ENCODE data around the gene RAB8B. TPM values are rescaled to one million over a fixed set of nuclear protein-coding genes. Genes with fewer than 3 reads are reported as not detected.

The RAB8B gene
- total RNA-seq, 1 donor from 2014 or later, result 21.5 TPM

DNA sequence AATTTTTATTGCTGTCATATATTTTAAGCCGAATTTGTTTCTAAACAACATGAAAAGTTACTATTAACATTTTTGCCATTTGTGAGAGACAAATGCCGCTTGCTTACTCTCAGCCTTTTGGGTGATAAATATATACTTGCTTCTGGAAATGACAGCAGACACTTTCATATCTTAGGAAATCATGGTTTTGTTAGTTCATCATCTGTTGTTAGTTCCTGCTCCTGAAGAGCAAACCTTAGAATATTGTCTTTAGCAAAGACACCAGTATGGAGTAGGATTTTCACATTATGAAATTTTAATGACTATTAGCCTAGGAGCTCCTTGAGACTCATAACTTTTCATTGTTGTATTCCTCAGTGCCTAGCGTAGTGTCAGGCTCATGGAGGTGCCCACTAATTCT, 36.0 kb downstream of the RAB8B start:
- Histone ChIP-seq H3K36me3 (ENCODE audit: control insufficient read depth, insufficient read depth, low read length) (no peaks in the 10 kb centered on the region), H3K4me3 (ENCODE audit: low read depth, low read length) (no peak overlapping the region), H3K27me3 (ENCODE audit: control insufficient read depth, insufficient read depth, low read length) (no peaks in the 10 kb centered on the region)
- DNase-seq (ENCODE audit: low read depth), result no peak
- TF ChIP-seq, protein P1, sequence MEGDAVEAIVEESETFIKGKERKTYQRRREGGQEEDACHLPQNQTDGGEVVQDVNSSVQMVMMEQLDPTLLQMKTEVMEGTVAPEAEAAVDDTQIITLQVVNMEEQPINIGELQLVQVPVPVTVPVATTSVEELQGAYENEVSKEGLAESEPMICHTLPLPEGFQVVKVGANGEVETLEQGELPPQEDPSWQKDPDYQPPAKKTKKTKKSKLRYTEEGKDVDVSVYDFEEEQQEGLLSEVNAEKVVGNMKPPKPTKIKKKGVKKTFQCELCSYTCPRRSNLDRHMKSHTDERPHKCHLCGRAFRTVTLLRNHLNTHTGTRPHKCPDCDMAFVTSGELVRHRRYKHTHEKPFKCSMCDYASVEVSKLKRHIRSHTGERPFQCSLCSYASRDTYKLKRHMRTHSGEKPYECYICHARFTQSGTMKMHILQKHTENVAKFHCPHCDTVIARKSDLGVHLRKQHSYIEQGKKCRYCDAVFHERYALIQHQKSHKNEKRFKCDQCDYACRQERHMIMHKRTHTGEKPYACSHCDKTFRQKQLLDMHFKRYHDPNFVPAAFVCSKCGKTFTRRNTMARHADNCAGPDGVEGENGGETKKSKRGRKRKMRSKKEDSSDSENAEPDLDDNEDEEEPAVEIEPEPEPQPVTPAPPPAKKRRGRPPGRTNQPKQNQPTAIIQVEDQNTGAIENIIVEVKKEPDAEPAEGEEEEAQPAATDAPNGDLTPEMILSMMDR (IDR thresholded peaks at IDR 0.05; ENCODE audit: insufficient read depth, low read length, poor library complexity, severe bottlenecking), result no peak

DNA sequence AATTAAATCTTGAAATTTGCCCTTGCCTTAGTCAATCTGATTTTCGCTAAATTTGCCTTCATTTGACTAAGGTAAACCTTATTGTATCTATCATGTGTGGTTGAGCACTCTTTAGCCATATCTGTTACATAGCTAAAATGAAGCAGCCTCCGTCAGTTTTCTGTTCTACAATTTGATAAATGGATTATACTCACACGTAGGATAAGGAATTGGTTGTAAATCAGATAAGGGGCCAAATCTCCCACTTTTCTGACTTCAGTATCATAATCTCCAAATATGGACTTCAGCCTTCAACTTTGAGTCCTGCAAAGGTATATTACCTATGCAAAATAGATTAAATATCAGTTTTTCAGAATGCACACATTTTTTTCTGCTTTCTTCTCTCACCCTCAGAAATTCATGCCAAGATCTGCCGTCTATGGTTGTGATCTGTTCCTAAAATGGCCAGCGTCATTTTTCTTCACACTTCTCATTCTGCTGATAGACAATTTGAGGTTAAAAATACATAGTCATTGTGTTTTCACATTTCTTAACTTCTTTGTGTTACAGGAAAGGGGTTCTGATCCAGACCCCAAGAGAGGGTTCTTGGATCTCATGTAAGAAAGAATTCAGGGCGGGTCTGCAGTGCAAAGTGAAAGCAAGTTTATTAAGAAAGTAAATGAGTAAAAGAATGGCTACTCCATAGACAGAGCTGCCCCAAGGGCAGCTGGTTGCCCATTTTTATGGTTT, 36.9 kb downstream of the RAB8B start:
- Histone ChIP-seq H3K27me3 (ENCODE audit: control insufficient read depth, insufficient read depth, low read length) (no peaks in the 10 kb centered on the region), H3K36me3 (ENCODE audit: control insufficient read depth, insufficient read depth, low read length) (no peaks in the 10 kb centered on the region), H3K4me3 (ENCODE audit: low read depth, low read length) (no peak overlapping the region)
- no peak for DNase-seq (ENCODE audit: low read depth)
- TF ChIP-seq, protein P1 (IDR thresholded peaks at IDR 0.05; ENCODE audit: insufficient read depth, low read length, poor library complexity, severe bottlenecking), result no peak

DNA sequence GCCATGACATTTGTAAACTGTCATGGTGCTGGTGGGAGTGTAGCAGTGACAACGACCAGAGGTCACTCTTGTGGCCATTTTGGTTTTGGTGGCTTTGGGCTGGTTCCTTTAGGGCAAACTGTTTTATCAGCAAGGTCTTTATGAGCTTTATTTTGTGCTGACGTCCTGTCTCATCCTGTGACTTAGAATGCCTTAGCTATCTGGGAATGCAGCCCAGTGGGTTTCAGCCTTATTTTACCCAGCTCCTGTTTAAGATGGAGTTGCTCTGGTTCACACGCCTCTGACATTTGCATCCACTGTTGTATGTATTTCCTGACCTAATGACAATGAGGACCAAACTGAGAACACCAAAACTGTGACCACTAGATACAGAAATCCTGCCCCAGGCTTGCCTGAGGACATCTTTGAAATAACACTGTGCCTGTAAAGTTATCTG, 37.6 kb downstream of the RAB8B start:
- TF ChIP-seq, protein P1 (IDR thresholded peaks at IDR 0.05; ENCODE audit: insufficient read depth, low read length, poor library complexity, severe bottlenecking), result no peak
- Histone ChIP-seq H3K36me3 (ENCODE audit: control insufficient read depth, insufficient read depth, low read length) (no peaks in the 10 kb centered on the region), H3K4me3 (ENCODE audit: low read depth, low read length) (no peak overlapping the region), H3K27me3 (ENCODE audit: control insufficient read depth, insufficient read depth, low read length) (no peaks in the 10 kb centered on the region)
- DNase-seq (ENCODE audit: low read depth), result no peak

DNA sequence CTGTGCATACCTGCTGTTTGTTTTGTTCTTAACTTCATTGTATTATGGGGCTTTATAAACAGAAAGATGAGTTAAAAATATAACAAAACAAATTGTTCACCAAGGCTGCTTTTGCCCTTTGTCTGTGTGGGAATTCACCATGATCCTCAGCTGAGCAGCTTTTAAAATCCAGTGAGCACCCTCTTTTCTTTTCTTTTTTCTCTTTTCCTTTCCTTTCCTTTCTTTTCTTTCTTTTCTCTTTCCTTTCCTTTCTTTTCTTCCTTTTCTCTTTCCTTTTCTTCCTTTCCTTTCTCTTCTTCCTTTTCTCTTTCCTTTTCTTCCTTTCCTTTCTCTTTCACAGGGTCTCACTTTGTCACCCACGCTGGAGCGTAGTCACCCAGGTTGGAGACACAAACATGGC, 38.3 kb downstream of the RAB8B start:
- no peaks in the 10 kb centered on the region for H3K27me3 ChIP-seq (ENCODE audit: control insufficient read depth, insufficient read depth, low read length)

DNA sequence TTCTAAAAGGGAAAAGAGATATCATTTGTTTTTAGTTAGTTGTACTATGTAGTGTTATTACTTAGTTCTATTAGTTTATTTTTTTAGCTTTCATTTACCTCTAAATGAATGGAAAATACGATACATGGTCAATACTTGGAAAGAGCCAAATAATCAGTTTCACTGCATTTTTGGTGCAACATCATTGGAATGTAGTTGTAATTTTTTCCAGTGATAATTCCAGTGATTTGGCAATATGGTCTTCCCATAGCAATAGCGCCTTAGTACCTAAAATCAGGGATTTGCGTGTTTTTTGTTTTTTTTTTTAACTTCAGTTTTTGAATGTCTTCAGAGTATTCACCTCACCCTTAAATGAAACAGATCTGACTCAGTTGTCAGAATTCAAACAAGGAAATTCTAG, 41.8 kb downstream of the RAB8B start:
- no peak for DNase-seq (ENCODE audit: low read depth)
- Histone ChIP-seq H3K36me3 (ENCODE audit: control insufficient read depth, insufficient read depth, low read length) (no peaks in the 10 kb centered on the region), H3K4me3 (ENCODE audit: low read depth, low read length) (no peak overlapping the region), H3K27me3 (ENCODE audit: control insufficient read depth, insufficient read depth, low read length) (no peaks in the 10 kb centered on the region)
- TF ChIP-seq, protein P1 (IDR thresholded peaks at IDR 0.05; ENCODE audit: insufficient read depth, low read length, poor library complexity, severe bottlenecking), result no peak

More for the DNA sequence above, 38.3 kb downstream of the RAB8B start:
- TF ChIP-seq, protein P1 (IDR thresholded peaks at IDR 0.05; ENCODE audit: insufficient read depth, low read length, poor library complexity, severe bottlenecking), result no peak
- Histone ChIP-seq H3K36me3 (ENCODE audit: control insufficient read depth, insufficient read depth, low read length) (no peaks in the 10 kb centered on the region), H3K4me3 (ENCODE audit: low read depth, low read length) (no peak overlapping the region)
- no peak for DNase-seq (ENCODE audit: low read depth)

DNA sequence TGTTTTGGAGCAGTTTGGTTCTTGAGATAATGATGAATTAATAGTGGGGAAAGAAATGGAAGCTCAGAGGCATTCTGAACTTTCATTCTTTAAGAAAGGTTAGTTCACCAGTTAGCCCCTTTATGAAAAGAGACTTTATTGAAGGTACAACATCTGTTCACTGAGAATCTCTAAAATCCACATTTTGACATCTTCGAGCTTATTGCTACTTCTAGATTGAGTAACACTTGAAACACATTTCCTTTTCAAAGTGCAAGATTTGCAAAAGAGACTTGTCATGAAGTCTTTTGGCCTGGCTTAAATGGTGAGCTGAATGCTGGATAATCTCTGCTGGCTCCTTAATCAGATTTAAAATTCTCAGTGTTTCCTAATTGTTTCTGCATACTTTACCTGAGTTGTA, 42.3 kb downstream of the RAB8B start:
- TF ChIP-seq, protein P1 (IDR thresholded peaks at IDR 0.05; ENCODE audit: insufficient read depth, low read length, poor library complexity, severe bottlenecking), result no peak
- DNase-seq (ENCODE audit: low read depth), result no peak
- no peak overlapping the region for H3K4me3 ChIP-seq (ENCODE audit: low read depth, low read length)
- no peaks in the 10 kb centered on the region for H3K27me3 ChIP-seq (ENCODE audit: control insufficient read depth, insufficient read depth, low read length)
- no peaks in the 10 kb centered on the region for H3K36me3 ChIP-seq (ENCODE audit: control insufficient read depth, insufficient read depth, low read length)

Measured in kidney epithelial cell (primary cell).